Ishikawa (cell line): ENCODE data around the gene PLOD1.

Experiments used
- CEBPB ChIP-seq: IDR thresholded peaks from 2 replicates; pipeline ENCODE4 v1.6.1; 2012
- EGR1 ChIP-seq: IDR thresholded peaks from 2 replicates; pipeline ENCODE4 v1.6.1; 2012
- EP300 ChIP-seq: IDR thresholded peaks from 2 replicates; pipeline ENCODE4 v1.6.1; 2012; ENCODE audit warnings: borderline replicate concordance
- MAX ChIP-seq: IDR thresholded peaks from 2 replicates; pipeline ENCODE4 v1.6.1; 2012
- TAF1 ChIP-seq: IDR thresholded peaks from 2 replicates; pipeline ENCODE4 v1.6.1; 2012; ENCODE audit warnings: low read depth, mild to moderate bottlenecking
- USF1 ChIP-seq: IDR thresholded peaks from 2 replicates; pipeline ENCODE4 v1.6.1; 2012

- TF ChIP-seq TAF1 (no peak), USF1 (no peak), CEBPB (no peak), EP300 (peak; percentile 33; the same call in 1 of the 2 replicates), EGR1 (no peak), MAX (0 out of 2 replicates have a peak, but pooled peaks have one; percentile 28)
Measured at GRCh38 chr1:11918799-11919519, 15.6 kb upstream of the PLOD1 start.
